VCaP (cell line): Measurements from ENCODE around the gene GNA15.
"Not testable (repeated sequence)": the region's sequence is repeated elsewhere in the genome, so short reads cannot be mapped to it uniquely, and the experiment has no call there.

Experiments used
- H3K27ac ChIP-seq: fragments of 450-650 bp; 2 replicates; pipeline ENCODE4 v1.5.1; 2017
- CTCF ChIP-seq: fragments of 450-650 bp; conservative IDR thresholded peaks from 2 replicates; pipeline ENCODE4 v1.5.1; 2017; ENCODE audit warnings: mild to moderate bottlenecking, moderate library complexity

GNA15 gene

GRCh38 chr19:3149089-3149488 is 13.3 kb downstream of the GNA15 start:
- no peak for TF ChIP-seq CTCF
- H3K27ac ChIP-seq = no peak overlapping the region

- TF ChIP-seq CTCF = no peak
- no peak overlapping the region for H3K27ac ChIP-seq
Observed at GRCh38 chr19:3149526-3150505, 14.0 kb downstream of the GNA15 start.

- TF ChIP-seq CTCF = no peak
- no peak overlapping the region for H3K27ac ChIP-seq
Observed at GRCh38 chr19:3150739-3151329, 15.0 kb downstream of the GNA15 start.

GRCh38 chr19:3151563-3152418 is 16.0 kb downstream of the GNA15 start:
- H3K27ac ChIP-seq = no peak overlapping the region
- no peak for TF ChIP-seq CTCF

GRCh38 chr19:3152419-3152780 is 16.6 kb downstream of the GNA15 start:
- TF ChIP-seq CTCF = no peak
- H3K27ac ChIP-seq = no peak overlapping the region

GRCh38 chr19:3153286-3154230 is 17.7 kb downstream of the GNA15 start:
- no peak for TF ChIP-seq CTCF
- no peak overlapping the region for H3K27ac ChIP-seq

GRCh38 chr19:3154447-3154846 is 18.6 kb downstream of the GNA15 start:
- not testable (repeated sequence) for H3K27ac ChIP-seq
